ENCODE measurements around the gene APOH.

DNA sequence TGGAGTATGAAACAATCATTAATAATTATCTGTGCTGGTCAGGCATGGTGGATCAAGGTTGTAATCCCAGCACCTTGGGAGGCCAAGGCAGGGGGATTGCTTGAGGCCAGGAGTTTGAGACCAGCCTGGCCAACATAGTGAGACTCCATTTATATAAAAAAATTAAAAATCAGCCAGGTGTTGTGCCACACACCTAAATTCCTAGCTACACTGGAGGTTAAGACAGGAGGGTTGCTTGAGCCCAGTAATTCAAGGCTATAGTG is 44.3 kb upstream of the APOH start:
- TF ChIP-seq OTX1 (CRISPR knock-in tag; IDR thresholded peaks at IDR 0.05) (no peak), STAT5B (CRISPR knock-in tag; IDR thresholded peaks at IDR 0.05) (no peak), PHTF2 (CRISPR knock-in tag; IDR thresholded peaks at IDR 0.05) (no peak), FOXP1 (CRISPR knock-in tag; IDR thresholded peaks at IDR 0.05) (no peak)
- TF ChIP-seq, protein P1, sequence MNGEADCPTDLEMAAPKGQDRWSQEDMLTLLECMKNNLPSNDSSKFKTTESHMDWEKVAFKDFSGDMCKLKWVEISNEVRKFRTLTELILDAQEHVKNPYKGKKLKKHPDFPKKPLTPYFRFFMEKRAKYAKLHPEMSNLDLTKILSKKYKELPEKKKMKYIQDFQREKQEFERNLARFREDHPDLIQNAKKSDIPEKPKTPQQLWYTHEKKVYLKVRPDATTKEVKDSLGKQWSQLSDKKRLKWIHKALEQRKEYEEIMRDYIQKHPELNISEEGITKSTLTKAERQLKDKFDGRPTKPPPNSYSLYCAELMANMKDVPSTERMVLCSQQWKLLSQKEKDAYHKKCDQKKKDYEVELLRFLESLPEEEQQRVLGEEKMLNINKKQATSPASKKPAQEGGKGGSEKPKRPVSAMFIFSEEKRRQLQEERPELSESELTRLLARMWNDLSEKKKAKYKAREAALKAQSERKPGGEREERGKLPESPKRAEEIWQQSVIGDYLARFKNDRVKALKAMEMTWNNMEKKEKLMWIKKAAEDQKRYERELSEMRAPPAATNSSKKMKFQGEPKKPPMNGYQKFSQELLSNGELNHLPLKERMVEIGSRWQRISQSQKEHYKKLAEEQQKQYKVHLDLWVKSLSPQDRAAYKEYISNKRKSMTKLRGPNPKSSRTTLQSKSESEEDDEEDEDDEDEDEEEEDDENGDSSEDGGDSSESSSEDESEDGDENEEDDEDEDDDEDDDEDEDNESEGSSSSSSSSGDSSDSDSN (IDR thresholded peaks at IDR 0.05; ENCODE audit: borderline replicate concordance in 1 of 2, low read depth in 2 of 2, low read length in 2 of 2): no peak
- TF ChIP-seq, protein P2, sequence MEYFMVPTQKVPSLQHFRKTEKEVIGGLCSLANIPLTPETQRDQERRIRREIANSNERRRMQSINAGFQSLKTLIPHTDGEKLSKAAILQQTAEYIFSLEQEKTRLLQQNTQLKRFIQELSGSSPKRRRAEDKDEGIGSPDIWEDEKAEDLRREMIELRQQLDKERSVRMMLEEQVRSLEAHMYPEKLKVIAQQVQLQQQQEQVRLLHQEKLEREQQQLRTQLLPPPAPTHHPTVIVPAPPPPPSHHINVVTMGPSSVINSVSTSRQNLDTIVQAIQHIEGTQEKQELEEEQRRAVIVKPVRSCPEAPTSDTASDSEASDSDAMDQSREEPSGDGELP (CRISPR knock-in tag; IDR thresholded peaks at IDR 0.05; ENCODE audit: borderline replicate concordance): no peak
- TF ChIP-seq, protein P3, sequence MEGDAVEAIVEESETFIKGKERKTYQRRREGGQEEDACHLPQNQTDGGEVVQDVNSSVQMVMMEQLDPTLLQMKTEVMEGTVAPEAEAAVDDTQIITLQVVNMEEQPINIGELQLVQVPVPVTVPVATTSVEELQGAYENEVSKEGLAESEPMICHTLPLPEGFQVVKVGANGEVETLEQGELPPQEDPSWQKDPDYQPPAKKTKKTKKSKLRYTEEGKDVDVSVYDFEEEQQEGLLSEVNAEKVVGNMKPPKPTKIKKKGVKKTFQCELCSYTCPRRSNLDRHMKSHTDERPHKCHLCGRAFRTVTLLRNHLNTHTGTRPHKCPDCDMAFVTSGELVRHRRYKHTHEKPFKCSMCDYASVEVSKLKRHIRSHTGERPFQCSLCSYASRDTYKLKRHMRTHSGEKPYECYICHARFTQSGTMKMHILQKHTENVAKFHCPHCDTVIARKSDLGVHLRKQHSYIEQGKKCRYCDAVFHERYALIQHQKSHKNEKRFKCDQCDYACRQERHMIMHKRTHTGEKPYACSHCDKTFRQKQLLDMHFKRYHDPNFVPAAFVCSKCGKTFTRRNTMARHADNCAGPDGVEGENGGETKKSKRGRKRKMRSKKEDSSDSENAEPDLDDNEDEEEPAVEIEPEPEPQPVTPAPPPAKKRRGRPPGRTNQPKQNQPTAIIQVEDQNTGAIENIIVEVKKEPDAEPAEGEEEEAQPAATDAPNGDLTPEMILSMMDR (IDR thresholded peaks at IDR 0.05 in 2 of 3, conservative IDR thresholded peaks at IDR 0.05 in 1 of 3; ENCODE audit: insufficient read depth in 2 of 3, low read depth in 1 of 3, low read length in 3 of 3): no peak

All from K562 (cell line).